KOPT-K1 (cell line): ENCODE data around the gene KRTAP12-3.
"Not testable (repeated sequence)": the region's sequence is repeated elsewhere in the genome, so short reads cannot be mapped to it uniquely, and the experiment has no call there.

Experiments
- H3K27ac ChIP-seq: fragments of 200-600 bp; sonication (generic); 2 replicates; pipeline ENCODE4 v1.5.1; 2016; ENCODE audit warnings: antibody characterized with exemption, mild to moderate bottlenecking, low read depth, low read length; ENCODE audit not compliant: poor library complexity, severe bottlenecking
- H3K36me3 ChIP-seq: fragments of 200-600 bp; sonication (generic); 2 replicates; pipeline ENCODE4 v1.5.1; 2017; ENCODE audit warnings: antibody characterized with exemption, mild to moderate bottlenecking, low read length, moderate library complexity; ENCODE audit not compliant: insufficient read depth
- H3K9me3 ChIP-seq: fragments of 200-600 bp; sonication (generic); 2 replicates; pipeline ENCODE4 v1.5.1; 2017; ENCODE audit warnings: antibody characterized with exemption, low read length, mild to moderate bottlenecking; ENCODE audit not compliant: insufficient read depth, poor library complexity, severe bottlenecking

The KRTAP12-3 gene

GRCh38 chr21:44654576-44655175 lies 3.1 kb upstream of the KRTAP12-3 start, which contains the start of gene KRTAP12-4:
Gene KRTAP12-4, minus strand, starts transcription at chr21:44654659. Its CDS starts 45 bp downstream, at chr21:44654614.
- Histone ChIP-seq H3K27ac (peak within 1 kb of the TSS; percentile 93), H3K36me3 (no peaks in the 10 kb centered on the region), H3K9me3 (peaks cover 39% of the 10 kb centered on the region)

DNA sequence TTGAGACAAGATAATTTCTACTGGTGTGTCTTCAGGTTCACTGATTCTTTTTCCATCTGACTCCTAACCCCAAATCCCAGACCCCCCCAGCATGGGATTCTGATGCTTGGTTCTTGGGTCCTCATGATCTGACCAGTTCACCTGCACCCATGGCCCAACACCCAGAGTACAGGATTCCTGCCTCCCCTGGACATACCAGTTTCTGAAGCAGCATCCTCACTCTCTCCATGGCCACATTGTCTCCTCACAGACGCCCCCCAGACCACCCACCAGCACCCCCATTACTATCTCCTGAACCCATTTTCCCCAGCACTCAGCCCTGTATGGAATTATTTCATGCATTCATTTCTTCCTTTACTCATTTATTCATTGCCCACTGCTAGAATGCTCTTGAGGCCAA lies 864 bp upstream of the KRTAP12-3 start:
- no peaks in the 10 kb centered on the region for H3K36me3 ChIP-seq
- H3K27ac ChIP-seq = peak overlapping the region; percentile 93
- H3K9me3 ChIP-seq = peaks cover 31% of the 10 kb centered on the region

- peaks cover 19% of the 10 kb centered on the region for H3K9me3 ChIP-seq
- no peaks in the 10 kb centered on the region for H3K36me3 ChIP-seq
- H3K27ac ChIP-seq = peak overlapping the region; percentile 93
These were observed 794 bp downstream of the KRTAP12-3 start for GRCh38 chr21:44658541-44658910.

GRCh38 chr21:44658913-44659595 lies 1.3 kb downstream of the KRTAP12-3 start:
- H3K9me3 ChIP-seq = peaks cover 19% of the 10 kb centered on the region
- H3K36me3 ChIP-seq = no peaks in the 10 kb centered on the region
- H3K27ac ChIP-seq = peak overlapping the region; percentile 93

DNA sequence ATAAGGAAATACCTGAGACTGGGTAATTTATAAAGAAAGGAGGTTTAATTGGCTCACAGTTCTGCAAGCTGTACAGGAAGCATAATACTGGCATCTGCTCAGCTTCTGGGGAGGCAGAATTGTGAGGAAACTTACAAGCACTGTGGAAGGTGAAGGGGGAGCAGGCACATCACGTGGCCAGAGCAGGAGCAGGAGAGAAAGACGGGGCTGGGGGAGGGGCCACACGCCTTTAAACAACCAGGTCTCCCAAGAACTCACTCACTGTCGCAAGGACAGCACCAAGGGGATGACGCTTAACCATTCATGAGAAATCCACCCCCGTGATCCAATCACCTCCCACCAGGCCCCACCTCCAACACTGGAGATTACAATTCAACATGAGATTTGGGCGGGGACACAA lies 3.8 kb downstream of the KRTAP12-3 start:
- H3K9me3 ChIP-seq, H3K27ac ChIP-seq, H3K36me3 ChIP-seq: not testable (repeated sequence)

GRCh38 chr21:44664691-44665090 lies 7.0 kb downstream of the KRTAP12-3 start:
- H3K9me3 ChIP-seq = peaks cover 18% of the 10 kb centered on the region
- no peak overlapping the region for H3K27ac ChIP-seq
- no peaks in the 10 kb centered on the region for H3K36me3 ChIP-seq

DNA sequence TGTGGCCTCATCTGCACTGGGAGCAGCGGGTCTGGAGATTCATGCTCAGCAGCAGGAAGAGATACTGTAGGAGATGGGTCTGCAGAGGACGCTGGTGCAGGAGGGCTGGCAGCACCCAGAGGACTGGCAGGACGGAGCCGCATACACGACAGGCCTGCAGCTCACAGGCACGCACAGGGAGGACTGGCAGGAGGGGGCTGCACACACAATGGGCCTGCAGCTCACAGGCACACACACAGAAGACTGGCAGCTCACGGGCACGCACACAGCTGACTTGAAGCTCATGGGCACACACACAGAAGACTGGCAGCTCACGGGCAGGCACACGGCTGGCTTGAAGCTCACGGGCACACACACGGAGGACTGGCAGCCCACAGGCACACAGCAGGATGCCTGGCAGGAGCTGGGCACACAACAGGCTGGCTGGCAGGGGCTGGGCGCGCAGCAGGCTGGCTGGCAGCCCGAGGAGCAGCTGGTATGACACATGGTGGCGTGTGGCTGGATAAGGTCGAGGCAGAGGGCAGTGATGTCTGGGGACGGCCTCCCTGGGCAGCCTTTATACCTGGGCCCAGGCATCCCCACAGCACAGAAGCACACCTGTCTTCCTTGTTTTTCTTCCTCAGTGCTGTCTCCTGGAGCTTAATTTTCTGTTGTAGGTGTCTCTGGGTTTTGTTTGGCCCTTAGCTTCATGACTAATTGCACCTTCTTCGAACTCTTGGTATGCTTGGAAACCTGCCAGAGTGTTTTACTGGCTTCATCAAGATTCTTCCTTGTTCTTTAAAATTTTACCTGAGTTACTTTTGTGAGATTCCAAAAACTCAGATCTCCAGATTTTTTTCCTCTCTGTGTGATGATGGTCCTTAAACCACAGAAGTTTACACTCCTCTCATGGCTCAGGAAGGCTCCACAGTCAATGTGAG lies 8.9 kb downstream of the KRTAP12-3 start, which contains the start of gene KRTAP12-2:
TSS of gene KRTAP12-2 (minus strand) at position 527 of the 920 bp plus-strand sequence. CDS start at position 486, 41 bp downstream.
- H3K27ac ChIP-seq = no peak within 1 kb of the TSS
- peaks cover 34% of the 10 kb centered on the region for H3K9me3 ChIP-seq
- H3K36me3 ChIP-seq = no peaks in the 10 kb centered on the region

GRCh38 chr21:44667612-44668011 lies 9.9 kb downstream of the KRTAP12-3 start:
- Histone ChIP-seq H3K36me3 (no peaks in the 10 kb centered on the region), H3K27ac (no peak overlapping the region), H3K9me3 (peaks cover 42% of the 10 kb centered on the region)

GRCh38 chr21:44670642-44671432 lies 13.1 kb downstream of the KRTAP12-3 start:
- Histone ChIP-seq H3K27ac (no peak overlapping the region), H3K36me3 (no peaks in the 10 kb centered on the region), H3K9me3 (peaks cover 40% of the 10 kb centered on the region)

GRCh38 chr21:44671911-44672310 lies 14.2 kb downstream of the KRTAP12-3 start:
- no peak overlapping the region for H3K27ac ChIP-seq
- peaks cover 40% of the 10 kb centered on the region for H3K9me3 ChIP-seq
- no peaks in the 10 kb centered on the region for H3K36me3 ChIP-seq

- Histone ChIP-seq H3K9me3 (peaks cover 1% of the 10 kb centered on the region), H3K27ac (no peak overlapping the region), H3K36me3 (no peaks in the 10 kb centered on the region)
These were observed 20.1 kb downstream of the KRTAP12-3 start for GRCh38 chr21:44677881-44678280.

DNA sequence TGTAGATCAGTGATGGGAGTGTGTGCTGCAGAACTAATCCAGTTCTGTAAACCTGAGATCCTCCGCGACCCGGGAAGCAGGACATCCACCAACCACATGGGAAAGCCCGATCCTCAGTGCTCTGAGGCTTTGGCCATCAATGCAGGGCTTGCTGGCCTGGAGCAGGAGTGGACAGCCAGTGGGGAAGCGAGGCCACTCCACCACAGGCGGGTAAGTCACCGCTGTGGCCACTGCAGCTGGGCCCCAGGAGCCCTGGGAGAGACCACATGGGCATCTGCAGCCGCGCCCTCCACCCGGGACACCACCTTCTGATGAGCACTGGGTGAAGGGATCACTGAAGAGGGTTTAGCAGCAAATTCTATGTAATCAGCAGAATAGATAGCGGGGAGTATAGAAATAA lies 23.4 kb downstream of the KRTAP12-3 start:
- Histone ChIP-seq H3K9me3 (no peaks in the 10 kb centered on the region), H3K27ac (no peak overlapping the region), H3K36me3 (no peaks in the 10 kb centered on the region)

- H3K27ac ChIP-seq = no peak within 1 kb of the TSS
- no peaks in the 10 kb centered on the region for H3K36me3 ChIP-seq
These were observed 24.3 kb downstream of the KRTAP12-3 start, which contains the start of gene KRTAP12-1 for GRCh38 chr21:44681861-44682579. Gene KRTAP12-1, minus strand, starts transcription at chr21:44682163. Its CDS starts 40 bp downstream, at chr21:44682123.

DNA sequence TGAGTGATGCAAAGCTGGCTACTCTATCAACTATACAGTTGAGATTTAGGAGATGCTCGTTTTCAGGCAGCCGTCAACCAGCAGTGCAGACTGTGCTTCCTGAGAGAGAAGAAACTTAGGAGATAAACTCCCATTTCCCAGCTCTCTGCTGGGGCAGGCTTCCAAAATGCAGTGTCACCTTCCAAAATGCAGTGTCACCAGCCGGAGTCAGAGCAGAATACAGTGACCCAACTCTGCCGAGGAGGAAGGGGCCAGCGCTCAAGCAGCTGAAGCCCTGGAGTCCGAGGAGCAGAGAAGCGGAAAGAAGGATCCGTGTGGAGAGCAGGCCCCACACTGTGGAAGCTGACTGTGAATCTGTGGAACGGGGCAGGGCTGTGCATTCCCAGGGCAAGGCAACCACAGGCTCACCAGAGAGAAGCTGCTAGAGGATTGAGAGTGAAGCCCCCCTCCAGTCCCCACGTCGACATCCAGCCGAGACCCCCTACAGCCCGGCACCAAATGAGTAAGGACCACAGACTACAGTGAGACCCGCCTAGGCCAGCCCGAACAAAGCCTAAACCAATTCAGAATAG lies 24.9 kb downstream of the KRTAP12-3 start:
- Histone ChIP-seq H3K9me3 (no peaks in the 10 kb centered on the region), H3K27ac (no peak overlapping the region)

More at GRCh38 chr21:44681861-44682579, 24.3 kb downstream of the KRTAP12-3 start, which contains the start of gene KRTAP12-1:
- no peaks in the 10 kb centered on the region for H3K9me3 ChIP-seq

More for the DNA sequence above, 24.9 kb downstream of the KRTAP12-3 start:
- H3K36me3 ChIP-seq = no peaks in the 10 kb centered on the region
